Gastrocnemius medialis (tissue), 4 donors: Measurements from ENCODE around the gene CNTD1. TPM values are rescaled to one million over a fixed set of nuclear protein-coding genes. Genes with fewer than 3 reads are reported as not detected.

ENCODE experiments used
- ATAC-seq, 2 donors: fragments of 150-250 bp; one replicate each; pipeline ENCODE4 v1.9.1; 2016
- DNase-seq, 2 donors: peaks; one replicate each; pipeline ENCODE4 v3.0.0-alpha.2; 2019
- H3K27ac ChIP-seq, 4 donors: fragments of 200-600 bp; sonication (generic); 1 replicate in 1 of 4; 2 replicates in 3 of 4; pipeline ENCODE4 v1.5.1; 2016 to 2018; ENCODE audit warnings: mild to moderate bottlenecking in 2 of 4, moderate library complexity in 1 of 4
- H3K27me3 ChIP-seq, 3 donors: fragments of 200-600 bp; sonication (generic) in 2 of 3; 1 replicate in 1 of 3; 2 replicates in 2 of 3; pipeline versions ENCODE4 v1.5.1 to v1.6.0; 2016 to 2019; ENCODE audit warnings: mild to moderate bottlenecking in 1 of 3, moderate library complexity in 1 of 3
- H3K36me3 ChIP-seq, 2 donors: fragments of 200-600 bp; sonication (generic) in 1 of 2; one replicate each; pipeline ENCODE4 v1.5.1; 2017 to 2018
- H3K4me1 ChIP-seq, 2 donors: fragments of 200-600 bp; sonication (generic) in 1 of 2; one replicate each; pipeline ENCODE4 v1.5.1; 2016 to 2017; ENCODE audit warnings: mild to moderate bottlenecking in 2 of 2
- H3K4me3 ChIP-seq, 4 donors: fragments of 200-600 bp; sonication (generic) in 3 of 4; 1 replicate in 1 of 4; 2 replicates in 3 of 4; pipeline ENCODE4 v1.5.1; 2016 to 2019; ENCODE audit warnings: mild to moderate bottlenecking in 2 of 4
- H3K9me3 ChIP-seq, 3 donors: fragments of 200-600 bp; sonication (generic) in 2 of 3; 1 replicate in 1 of 3; 2 replicates in 2 of 3; pipeline ENCODE4 v1.5.1; 2016 to 2019
- POLR2A ChIP-seq, 2 donors: fragments of 450-650 bp; IDR thresholded peaks; one replicate each; pipeline ENCODE4 v1.6.1; 2017; ENCODE audit warnings: antibody characterized with exemption in 2 of 2, mild to moderate bottlenecking in 2 of 2, moderate library complexity in 2 of 2
- in situ Hi-C, 4 donors: fragments of 200-750 bp; cut with MboI; loops; one replicate each; pipeline versions ENCODE4 v1.15.0 to v1.8.0; 2017; ENCODE audit warnings: low sequenced_read_pairs in 4 of 4
- intact Hi-C: fragments of 100-400 bp; cut with DNase I; formaldehyde crosslinking; loops from one replicate; pipeline ENCODE4 v1.15.1; 2023; ENCODE audit warnings: low total_unique reads
- total RNA-seq, 4 donors: library from RNA; depleted of rRNA; stranded (reverse); fragments of >200 nt; gene quantifications; one replicate each; pipeline versions ENCODE4 v1.1.0 to v1.2.3, GENCODE V29; 2016
- TF ChIP-seq, protein P1 (sequence below), 5 experiments: fragments of 450-650 bp in 3 of 5; fragments of 200-600 bp in 2 of 5; sonication (generic) in 2 of 5; IDR thresholded peaks in 4 of 5; conservative IDR thresholded peaks in 1 of 5; 1 replicate in 4 of 5; 2 replicates in 1 of 5; pipeline ENCODE4 v1.5.1; 2016 to 2019; ENCODE audit warnings: antibody characterized with exemption in 5 of 5, mild to moderate bottlenecking in 3 of 5, moderate library complexity in 3 of 5

The CNTD1 gene
- total RNA-seq, 4 donors from 2014 or later = not detected

DNA sequence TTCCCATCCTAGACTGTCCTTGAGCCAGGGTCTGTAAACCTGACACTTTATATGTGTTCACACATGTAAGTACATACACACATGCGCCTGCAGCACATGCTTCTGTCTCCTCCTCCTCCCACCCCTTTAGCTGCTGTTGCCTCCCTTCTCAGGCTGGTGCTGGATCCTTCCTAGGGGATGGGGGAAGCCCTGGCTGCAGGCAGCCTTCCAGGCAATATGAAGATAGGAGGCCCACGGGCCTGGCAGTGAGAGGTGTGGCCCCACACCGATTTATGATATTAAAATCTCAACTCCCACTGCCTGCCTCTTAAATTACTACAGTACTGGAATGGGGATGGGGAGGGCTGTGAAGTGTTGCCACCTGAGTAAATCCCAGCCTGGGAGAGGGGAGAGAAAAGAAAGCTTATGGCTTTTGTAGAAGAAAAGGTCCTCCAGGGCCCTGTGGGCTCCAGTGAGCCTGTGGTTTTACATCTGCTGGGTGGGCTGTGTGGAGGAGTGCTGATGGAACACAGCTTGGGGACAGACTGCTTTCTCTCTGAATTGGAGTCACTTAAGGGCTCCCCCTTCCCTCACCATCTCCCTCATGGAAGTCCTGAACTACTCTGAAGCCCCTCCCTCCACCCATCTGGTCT is 19.2 kb upstream of the CNTD1 start:
- ATAC-seq (no peak), DNase-seq (no peak)
- Histone ChIP-seq H3K4me3 (no peak overlapping the region), H3K4me1 (peaks cover 4 to 8% of the 10 kb centered on the region in 2 donors), H3K27ac (no peak overlapping the region), H3K36me3 (peaks cover 2 to 47% of the 10 kb centered on the region in 2 donors), H3K27me3 (peaks cover 35 to 40% (median 40%) of the 10 kb centered on the region in 3 donors), H3K9me3 (no peaks in the 10 kb centered on the region)
- TF ChIP-seq POLR2A (IDR thresholded peaks at IDR 0.05) = no peak
- TF ChIP-seq, protein P1, sequence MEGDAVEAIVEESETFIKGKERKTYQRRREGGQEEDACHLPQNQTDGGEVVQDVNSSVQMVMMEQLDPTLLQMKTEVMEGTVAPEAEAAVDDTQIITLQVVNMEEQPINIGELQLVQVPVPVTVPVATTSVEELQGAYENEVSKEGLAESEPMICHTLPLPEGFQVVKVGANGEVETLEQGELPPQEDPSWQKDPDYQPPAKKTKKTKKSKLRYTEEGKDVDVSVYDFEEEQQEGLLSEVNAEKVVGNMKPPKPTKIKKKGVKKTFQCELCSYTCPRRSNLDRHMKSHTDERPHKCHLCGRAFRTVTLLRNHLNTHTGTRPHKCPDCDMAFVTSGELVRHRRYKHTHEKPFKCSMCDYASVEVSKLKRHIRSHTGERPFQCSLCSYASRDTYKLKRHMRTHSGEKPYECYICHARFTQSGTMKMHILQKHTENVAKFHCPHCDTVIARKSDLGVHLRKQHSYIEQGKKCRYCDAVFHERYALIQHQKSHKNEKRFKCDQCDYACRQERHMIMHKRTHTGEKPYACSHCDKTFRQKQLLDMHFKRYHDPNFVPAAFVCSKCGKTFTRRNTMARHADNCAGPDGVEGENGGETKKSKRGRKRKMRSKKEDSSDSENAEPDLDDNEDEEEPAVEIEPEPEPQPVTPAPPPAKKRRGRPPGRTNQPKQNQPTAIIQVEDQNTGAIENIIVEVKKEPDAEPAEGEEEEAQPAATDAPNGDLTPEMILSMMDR (IDR thresholded peaks at IDR 0.05 in 4 of 5, conservative IDR thresholded peaks at IDR 0.05 in 1 of 5) = no peak
- in situ Hi-C loops = no loop called here
- intact Hi-C loops = no loop called here

DNA sequence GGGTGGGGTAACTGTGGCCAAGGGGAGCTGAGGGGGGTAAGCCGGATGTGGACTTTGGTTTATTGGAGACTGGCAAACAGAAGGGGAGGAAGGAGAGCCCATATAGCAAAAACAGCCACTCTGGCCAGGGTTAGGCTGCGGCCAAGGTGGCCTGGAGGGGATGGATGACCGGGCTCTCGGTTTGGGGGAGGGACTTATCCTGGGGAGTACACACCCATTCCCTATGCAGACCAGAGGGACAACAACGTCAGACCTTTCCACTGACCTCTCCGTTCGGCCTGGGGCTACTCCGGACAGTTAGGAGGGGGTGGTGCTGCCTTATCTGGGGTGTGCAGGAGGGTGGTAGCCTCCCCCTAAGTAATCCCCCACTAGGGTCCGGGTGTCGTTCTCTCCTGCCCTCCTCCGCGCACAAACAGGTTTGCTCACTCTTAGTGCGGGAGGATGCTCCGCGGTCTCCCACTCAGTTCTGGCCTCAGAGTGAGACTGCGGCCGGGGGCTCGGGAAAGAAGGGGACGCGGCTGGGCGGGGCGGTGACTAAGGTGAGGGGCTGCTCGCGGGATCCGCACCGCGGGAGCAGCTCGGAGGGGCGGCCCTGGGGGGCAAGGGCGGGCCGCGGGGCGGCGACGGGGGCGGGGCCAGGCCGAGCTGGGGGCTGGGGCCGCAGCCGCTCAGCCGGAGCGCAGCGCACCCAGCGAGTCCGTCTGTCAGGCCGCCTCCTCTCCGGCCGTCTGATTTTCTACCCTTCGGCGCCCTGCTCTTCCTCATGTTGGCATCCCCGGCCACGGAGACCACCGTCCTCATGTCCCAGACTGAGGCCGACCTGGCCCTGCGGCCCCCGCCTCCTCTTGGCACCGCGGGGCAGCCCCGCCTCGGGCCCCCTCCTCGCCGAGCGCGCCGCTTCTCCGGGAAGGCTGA is 18.5 kb upstream of the CNTD1 start, which contains the start of gene WNK4:
TSS of gene WNK4 (plus strand) at position 675 of the 915 bp plus-strand sequence. CDS start at position 764, 89 bp downstream.
- no peak for TF ChIP-seq POLR2A (IDR thresholded peaks at IDR 0.05)
- TF ChIP-seq, protein P1 (IDR thresholded peaks at IDR 0.05 in 4 of 5, conservative IDR thresholded peaks at IDR 0.05 in 1 of 5) = no peak
- H3K4me3 ChIP-seq = peak within 1 kb of the TSS in 3 of 4 donors; percentile 17 to 33 (median 26)
- H3K27me3 ChIP-seq = peaks cover 43 to 48% (median 46%) of the 10 kb centered on the region in 3 donors
- no peak within 1 kb of the TSS for H3K27ac ChIP-seq
- no peaks in the 10 kb centered on the region for H3K9me3 ChIP-seq
- intact Hi-C loops = no loop called here
- DNase-seq = no peak
- peaks cover 2 to 44% of the 10 kb centered on the region in 2 donors for H3K36me3 ChIP-seq
- H3K4me1 ChIP-seq = peaks cover 0 to 5% of the 10 kb centered on the region in 2 donors
- no peak for ATAC-seq
- in situ Hi-C loops = no loop called here

DNA sequence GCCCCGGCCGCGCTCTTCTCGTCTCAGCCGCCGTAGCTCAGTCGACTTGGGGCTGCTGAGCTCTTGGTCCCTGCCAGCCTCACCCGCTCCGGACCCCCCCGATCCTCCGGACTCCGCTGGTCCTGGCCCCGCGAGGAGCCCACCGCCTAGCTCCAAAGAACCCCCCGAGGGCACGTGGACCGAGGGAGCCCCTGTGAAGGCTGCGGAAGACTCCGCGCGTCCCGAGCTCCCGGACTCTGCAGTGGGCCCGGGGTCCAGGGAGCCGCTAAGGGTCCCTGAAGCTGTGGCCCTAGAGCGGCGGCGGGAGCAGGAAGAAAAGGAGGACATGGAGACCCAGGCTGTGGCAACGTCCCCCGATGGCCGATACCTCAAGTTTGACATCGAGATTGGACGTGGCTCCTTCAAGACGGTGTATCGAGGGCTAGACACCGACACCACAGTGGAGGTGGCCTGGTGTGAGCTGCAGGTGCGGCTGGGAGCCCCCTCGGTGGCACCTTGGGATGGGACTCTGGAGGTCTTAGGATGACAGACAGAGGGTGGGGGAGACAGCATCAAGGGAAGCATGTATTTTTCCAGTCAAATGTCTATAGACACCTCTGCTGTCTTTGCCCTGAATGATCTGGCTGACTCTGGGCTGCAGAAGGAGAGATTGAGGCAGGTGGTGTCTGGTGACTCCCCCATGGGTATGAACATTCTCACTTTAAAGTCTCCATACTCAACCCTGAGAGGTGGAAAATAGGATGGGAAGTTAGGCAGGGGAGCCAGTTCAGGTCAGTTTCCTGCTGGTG is 17.6 kb upstream of the CNTD1 start:
- no peak for ATAC-seq
- no peak for DNase-seq
- no peaks in the 10 kb centered on the region for H3K9me3 ChIP-seq
- peaks cover 51 to 56% (median 55%) of the 10 kb centered on the region in 3 donors for H3K27me3 ChIP-seq
- H3K36me3 ChIP-seq = peaks cover 2 to 35% of the 10 kb centered on the region in 2 donors
- intact Hi-C loops = no loop called here
- H3K27ac ChIP-seq = no peak overlapping the region
- H3K4me3 ChIP-seq = peak overlapping the region in 3 of 4 donors; percentile 17 to 33 (median 26)
- in situ Hi-C loops = no loop called here
- H3K4me1 ChIP-seq = peaks cover 0 to 5% of the 10 kb centered on the region in 2 donors
- TF ChIP-seq, protein P1 (IDR thresholded peaks at IDR 0.05 in 4 of 5, conservative IDR thresholded peaks at IDR 0.05 in 1 of 5) = no peak
- TF ChIP-seq POLR2A (IDR thresholded peaks at IDR 0.05) = no peak

GRCh38 chr17:42781639-42782165 is 17.0 kb upstream of the CNTD1 start:
- TF ChIP-seq, protein P1 (IDR thresholded peaks at IDR 0.05 in 4 of 5, conservative IDR thresholded peaks at IDR 0.05 in 1 of 5) = no peak
- no peak for TF ChIP-seq POLR2A (IDR thresholded peaks at IDR 0.05)
- in situ Hi-C loops = no loop called here
- Histone ChIP-seq H3K4me1 (peaks cover 0 to 5% of the 10 kb centered on the region in 2 donors), H3K4me3 (no peak overlapping the region), H3K36me3 (peaks cover under 1 to 29% of the 10 kb centered on the region in 2 donors), H3K9me3 (no peaks in the 10 kb centered on the region), H3K27ac (no peak overlapping the region), H3K27me3 (peaks cover 58 to 63% (median 61%) of the 10 kb centered on the region in 3 donors)
- intact Hi-C loops = no loop called here
- ATAC-seq (no peak), DNase-seq (no peak)
